Fibroblast of villous mesenchyme (primary cell): ENCODE results near the gene FKBP14. TPM values are rescaled to one million over a fixed set of nuclear protein-coding genes. Genes with fewer than 3 reads are reported as not detected.
A peak's percentile ranks its signal among the peaks of the same experiment; 100 is the strongest.

Source experiments
- DNase-seq: peaks from one replicate; pipeline ENCODE4 v3.0.0-alpha.2; 2010; ENCODE audit warnings: low read depth
- H3K4me3 ChIP-seq: 2 replicates; pipeline ENCODE4 v1.5.1; 2011; ENCODE audit warnings: low read depth, mild to moderate bottlenecking, low read length
- total RNA-seq: library from RNA; depleted of rRNA; stranded (reverse); fragments of >200 nt; gene quantifications from 2 replicates; pipeline ENCODE4 v1.2.3, GENCODE V29; 2012
- TF ChIP-seq, protein P1 (sequence below): IDR thresholded peaks from 2 replicates; pipeline ENCODE4 v1.5.1; 2012; ENCODE audit warnings: low read depth, mild to moderate bottlenecking, low read length; ENCODE audit not compliant: insufficient read depth

FKBP14 gene
- total RNA-seq, 1 donor = 66.9 TPM

DNA sequence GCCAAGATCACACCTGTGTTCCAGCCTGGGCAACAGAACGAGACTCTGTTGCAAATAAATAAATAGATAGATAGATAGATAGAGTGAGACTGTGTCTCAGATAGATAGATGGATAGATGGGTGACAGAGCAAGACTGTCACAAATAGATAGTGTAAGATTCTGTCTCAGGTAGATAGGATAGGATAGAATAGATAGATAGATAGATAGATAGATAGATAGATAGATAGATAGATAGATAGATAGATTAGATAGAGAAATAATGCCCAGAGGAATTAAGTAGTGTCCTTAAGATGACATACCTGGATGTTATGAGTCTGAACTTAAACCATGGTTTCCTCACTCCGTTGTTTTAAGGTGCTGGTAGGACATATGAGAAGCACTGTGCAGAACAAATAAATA, 9.7 kb upstream of the FKBP14 start:
- no peak for DNase-seq
- no peak overlapping the region for H3K4me3 ChIP-seq
- TF ChIP-seq, protein P1, sequence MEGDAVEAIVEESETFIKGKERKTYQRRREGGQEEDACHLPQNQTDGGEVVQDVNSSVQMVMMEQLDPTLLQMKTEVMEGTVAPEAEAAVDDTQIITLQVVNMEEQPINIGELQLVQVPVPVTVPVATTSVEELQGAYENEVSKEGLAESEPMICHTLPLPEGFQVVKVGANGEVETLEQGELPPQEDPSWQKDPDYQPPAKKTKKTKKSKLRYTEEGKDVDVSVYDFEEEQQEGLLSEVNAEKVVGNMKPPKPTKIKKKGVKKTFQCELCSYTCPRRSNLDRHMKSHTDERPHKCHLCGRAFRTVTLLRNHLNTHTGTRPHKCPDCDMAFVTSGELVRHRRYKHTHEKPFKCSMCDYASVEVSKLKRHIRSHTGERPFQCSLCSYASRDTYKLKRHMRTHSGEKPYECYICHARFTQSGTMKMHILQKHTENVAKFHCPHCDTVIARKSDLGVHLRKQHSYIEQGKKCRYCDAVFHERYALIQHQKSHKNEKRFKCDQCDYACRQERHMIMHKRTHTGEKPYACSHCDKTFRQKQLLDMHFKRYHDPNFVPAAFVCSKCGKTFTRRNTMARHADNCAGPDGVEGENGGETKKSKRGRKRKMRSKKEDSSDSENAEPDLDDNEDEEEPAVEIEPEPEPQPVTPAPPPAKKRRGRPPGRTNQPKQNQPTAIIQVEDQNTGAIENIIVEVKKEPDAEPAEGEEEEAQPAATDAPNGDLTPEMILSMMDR = no peak

- TF ChIP-seq, protein P1 = no peak
- H3K4me3 ChIP-seq = no peak overlapping the region
- DNase-seq = no peak
Measured at GRCh38 chr7:30034501-30034900, 8.0 kb upstream of the FKBP14 start.

- TF ChIP-seq, protein P1 = no peak
- peak; percentile 86 for DNase-seq
- no peak overlapping the region for H3K4me3 ChIP-seq
Measured at GRCh38 chr7:30032310-30033125, 6.0 kb upstream of the FKBP14 start.

GRCh38 chr7:30029696-30030095, 3.2 kb upstream of the FKBP14 start:
- TF ChIP-seq, protein P1 = no peak
- DNase-seq = no peak
- H3K4me3 ChIP-seq = peak overlapping the region; percentile 81

DNA sequence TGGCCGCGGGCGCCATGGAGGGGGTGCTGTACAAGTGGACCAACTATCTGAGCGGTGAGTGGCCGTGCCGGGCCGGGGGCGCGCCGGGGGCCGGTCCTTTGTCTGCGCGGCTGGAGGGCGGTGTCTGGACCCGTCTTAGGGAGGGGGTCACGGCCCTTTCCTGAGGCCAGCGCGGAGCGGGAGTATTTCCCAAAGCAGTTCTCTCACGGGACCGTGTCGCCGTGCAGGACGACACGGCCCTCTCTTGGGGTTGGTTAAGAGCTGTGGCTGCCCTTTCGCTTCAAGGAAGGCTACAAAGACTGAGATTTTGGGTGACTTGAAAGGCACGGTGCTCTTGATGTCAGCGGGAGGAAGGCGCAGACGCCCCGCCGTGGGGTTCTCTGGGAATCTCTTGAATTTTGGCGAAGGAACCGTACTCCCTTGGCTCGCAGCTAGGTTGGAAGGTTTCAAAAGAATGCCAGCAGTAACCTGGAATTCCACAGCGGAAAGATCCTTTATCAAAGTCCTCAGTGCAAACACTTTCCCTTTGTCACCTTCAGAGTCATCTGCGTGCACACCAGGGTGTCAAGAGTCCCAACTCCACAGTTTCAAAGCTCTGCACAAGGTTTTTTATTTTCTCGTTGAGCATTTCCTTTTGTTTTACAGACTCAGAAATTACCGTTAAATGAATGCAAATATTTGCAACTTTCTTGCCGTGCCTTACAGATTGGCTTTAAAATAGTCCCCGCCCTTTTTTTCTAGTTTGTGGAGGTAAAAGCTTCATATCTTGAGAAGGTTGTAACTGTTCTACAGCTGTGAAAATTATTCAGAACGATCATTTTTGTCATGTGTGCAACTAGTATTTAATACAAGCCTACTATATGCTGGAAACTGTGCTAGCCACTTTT, 2.5 kb upstream of the FKBP14 start:
- DNase-seq = peak; percentile 38
- TF ChIP-seq, protein P1 = no peak
- peak overlapping the region; percentile 81 for H3K4me3 ChIP-seq

GRCh38 chr7:30028216-30028748, 1.8 kb upstream of the FKBP14 start, which contains the start of gene PLEKHA8:
Gene PLEKHA8, plus strand, starts transcription at chr7:30028412. Its CDS starts 351 bp downstream, at chr7:30028763.
- peak within 1 kb of the TSS; percentile 81 for H3K4me3 ChIP-seq
- TF ChIP-seq, protein P1 = no peak
- DNase-seq = peak; percentile 87
